Suprapubic skin (tissue), 4 donors: ENCODE results near the gene CXCR4. TPM values are rescaled to one million over a fixed set of nuclear protein-coding genes. Genes with fewer than 3 reads are reported as not detected.

Experiments
- DNase-seq, 2 donors: peaks; one replicate each; pipeline ENCODE4 v3.0.0-alpha.2; 2019; ENCODE audit warnings: low spot score in 2 of 2
- H3K27ac ChIP-seq: fragments of 200-600 bp; sonication (generic); one replicate; pipeline ENCODE4 v1.5.1; 2019
- H3K27me3 ChIP-seq: fragments of 200-600 bp; sonication (generic); one replicate; pipeline ENCODE4 v1.5.1; 2019
- H3K36me3 ChIP-seq: fragments of 200-600 bp; sonication (generic); one replicate; pipeline ENCODE4 v1.5.1; 2019
- H3K4me1 ChIP-seq: fragments of 200-600 bp; sonication (generic); one replicate; pipeline ENCODE4 v1.5.1; 2019
- H3K4me3 ChIP-seq: fragments of 200-600 bp; sonication (generic); one replicate; pipeline ENCODE4 v1.5.1; 2019; ENCODE audit warnings: mild to moderate bottlenecking
- H3K9me3 ChIP-seq: fragments of 200-600 bp; sonication (generic); one replicate; pipeline ENCODE4 v1.5.1; 2019
- EP300 ChIP-seq: sonication (generic); formaldehyde crosslinking; IDR thresholded peaks from one replicate; pipeline ENCODE4 v1.6.1; 2017; ENCODE audit warnings: antibody characterized with exemption
- POLR2A ChIP-seq, 2 donors: fragments of 450-650 bp; IDR thresholded peaks; one replicate each; pipeline ENCODE4 v1.6.1; 2017; ENCODE audit warnings: antibody characterized with exemption in 2 of 2, mild to moderate bottlenecking in 2 of 2, moderate library complexity in 2 of 2
- POLR2AphosphoS5 ChIP-seq, 3 donors: sonication (generic); formaldehyde crosslinking; IDR thresholded peaks; one replicate each; pipeline ENCODE4 v1.6.1; 2017; ENCODE audit warnings: antibody characterized with exemption in 3 of 3
- WGBS: methylation state at CpG from one replicate; pipeline ENCODE4 v1.1.5; 2018; 5-methylcytosine and 5-hydroxymethylcytosine counted together
- total RNA-seq, 4 donors: library from RNA; depleted of rRNA; stranded (reverse); fragments of >200 nt; gene quantifications; one replicate each; pipeline ENCODE4 v1.1.0, GENCODE V29; 2016
- TF ChIP-seq, protein P1 (sequence below), 2 donors: fragments of 200-600 bp in 1 of 2; fragments of 450-650 bp in 1 of 2; sonication (generic) in 1 of 2; IDR thresholded peaks; one replicate each; pipeline ENCODE4 v1.5.1; 2016 to 2019; ENCODE audit warnings: antibody characterized with exemption in 2 of 2, mild to moderate bottlenecking in 1 of 2, moderate library complexity in 1 of 2

CXCR4 gene
- total RNA-seq, 4 donors from 2014 or later = 5.1 to 6.8 (median 5.6) TPM

DNA sequence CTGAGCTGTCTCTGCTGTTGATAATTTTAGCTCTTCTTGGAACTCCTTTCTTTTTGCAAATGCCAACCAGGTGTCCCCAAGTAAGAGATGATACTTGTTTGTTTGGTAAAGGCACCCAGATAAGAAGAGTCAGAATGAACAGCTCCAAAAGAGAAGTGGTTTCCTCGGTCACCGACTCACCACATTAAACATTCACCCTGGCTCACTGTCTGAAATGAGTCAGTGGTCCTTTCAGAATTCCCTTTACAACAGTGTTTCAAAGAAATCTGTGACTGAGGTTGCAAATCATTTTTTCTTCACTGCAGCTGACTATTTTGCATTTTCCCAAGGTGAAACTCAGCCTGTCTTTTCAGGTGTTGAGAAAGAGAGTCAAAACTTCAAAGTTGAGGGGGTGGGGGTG is 16.2 kb upstream of the CXCR4 start:
- Histone ChIP-seq H3K4me1 (no peaks in the 10 kb centered on the region), H3K27ac (no peak overlapping the region), H3K4me3 (no peak overlapping the region), H3K36me3 (no peaks in the 10 kb centered on the region), H3K9me3 (no peaks in the 10 kb centered on the region), H3K27me3 (no peaks in the 10 kb centered on the region)
- 86% methylated on average over 2 of the region's 2 CpGs for WGBS
- DNase-seq = no peak
- TF ChIP-seq, protein P1, sequence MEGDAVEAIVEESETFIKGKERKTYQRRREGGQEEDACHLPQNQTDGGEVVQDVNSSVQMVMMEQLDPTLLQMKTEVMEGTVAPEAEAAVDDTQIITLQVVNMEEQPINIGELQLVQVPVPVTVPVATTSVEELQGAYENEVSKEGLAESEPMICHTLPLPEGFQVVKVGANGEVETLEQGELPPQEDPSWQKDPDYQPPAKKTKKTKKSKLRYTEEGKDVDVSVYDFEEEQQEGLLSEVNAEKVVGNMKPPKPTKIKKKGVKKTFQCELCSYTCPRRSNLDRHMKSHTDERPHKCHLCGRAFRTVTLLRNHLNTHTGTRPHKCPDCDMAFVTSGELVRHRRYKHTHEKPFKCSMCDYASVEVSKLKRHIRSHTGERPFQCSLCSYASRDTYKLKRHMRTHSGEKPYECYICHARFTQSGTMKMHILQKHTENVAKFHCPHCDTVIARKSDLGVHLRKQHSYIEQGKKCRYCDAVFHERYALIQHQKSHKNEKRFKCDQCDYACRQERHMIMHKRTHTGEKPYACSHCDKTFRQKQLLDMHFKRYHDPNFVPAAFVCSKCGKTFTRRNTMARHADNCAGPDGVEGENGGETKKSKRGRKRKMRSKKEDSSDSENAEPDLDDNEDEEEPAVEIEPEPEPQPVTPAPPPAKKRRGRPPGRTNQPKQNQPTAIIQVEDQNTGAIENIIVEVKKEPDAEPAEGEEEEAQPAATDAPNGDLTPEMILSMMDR (IDR thresholded peaks at IDR 0.05) = no peak
- TF ChIP-seq POLR2AphosphoS5 (IDR thresholded peaks at IDR 0.05) (no peak), EP300 (no peak), POLR2A (IDR thresholded peaks at IDR 0.05) (no peak)

DNA sequence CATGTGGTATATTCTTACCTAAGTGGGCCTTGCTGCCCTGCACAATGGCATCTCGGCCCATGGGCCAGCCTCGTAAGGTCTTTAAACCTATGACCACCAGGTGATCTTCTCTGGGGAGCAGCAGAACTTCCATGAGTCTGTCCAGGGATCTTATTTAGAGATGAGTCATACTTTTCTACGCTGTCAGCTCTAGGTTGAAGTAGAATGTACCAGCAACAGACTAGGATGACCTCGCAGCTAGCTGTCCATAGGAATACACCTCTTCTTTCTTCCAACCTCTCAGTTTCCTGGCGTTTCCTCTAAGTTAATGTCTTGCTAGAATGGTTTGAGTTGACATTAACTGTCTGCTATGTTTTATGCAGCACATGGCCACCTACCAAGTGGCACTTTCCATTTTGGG is 15.6 kb upstream of the CXCR4 start:
- no peaks in the 10 kb centered on the region for H3K4me1 ChIP-seq
- H3K4me3 ChIP-seq = no peak overlapping the region
- WGBS = 89% methylated on average over 5 of the region's 5 CpGs
- H3K27me3 ChIP-seq = no peaks in the 10 kb centered on the region
- no peaks in the 10 kb centered on the region for H3K9me3 ChIP-seq
- no peak for DNase-seq
- TF ChIP-seq EP300 (no peak), POLR2AphosphoS5 (IDR thresholded peaks at IDR 0.05) (no peak), POLR2A (IDR thresholded peaks at IDR 0.05) (no peak)
- TF ChIP-seq, protein P1 (IDR thresholded peaks at IDR 0.05) = no peak
- no peaks in the 10 kb centered on the region for H3K36me3 ChIP-seq
- no peak overlapping the region for H3K27ac ChIP-seq

DNA sequence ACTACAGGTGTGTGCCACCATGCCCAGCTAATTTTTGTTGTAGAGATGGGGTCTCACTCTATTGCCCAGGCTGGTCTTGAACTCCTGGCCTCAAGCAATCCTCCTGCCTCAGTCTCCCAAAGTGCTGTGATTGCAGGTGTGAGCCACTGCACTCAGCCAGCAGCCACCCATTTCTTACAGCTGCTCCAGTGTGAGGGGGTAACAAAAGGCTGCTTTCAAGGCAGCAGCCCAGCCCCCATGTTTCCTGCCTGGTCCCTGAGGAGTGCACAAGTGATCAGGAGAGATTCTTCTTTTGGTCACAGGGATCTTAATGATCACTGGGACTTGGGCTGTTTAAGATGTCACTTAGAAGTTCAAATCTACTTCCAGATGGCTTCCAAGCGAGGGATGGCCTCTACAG is 15.2 kb upstream of the CXCR4 start:
- Histone ChIP-seq H3K27me3 (no peaks in the 10 kb centered on the region), H3K36me3 (no peaks in the 10 kb centered on the region), H3K27ac (no peak overlapping the region), H3K4me3 (no peak overlapping the region), H3K4me1 (no peaks in the 10 kb centered on the region), H3K9me3 (no peaks in the 10 kb centered on the region)
- TF ChIP-seq POLR2AphosphoS5 (IDR thresholded peaks at IDR 0.05) (no peak), EP300 (no peak), POLR2A (IDR thresholded peaks at IDR 0.05) (no peak)
- TF ChIP-seq, protein P1 (IDR thresholded peaks at IDR 0.05) = no peak
- no peak for DNase-seq
- no CpG with 5 or more reads among the region's 1 CpG for WGBS

DNA sequence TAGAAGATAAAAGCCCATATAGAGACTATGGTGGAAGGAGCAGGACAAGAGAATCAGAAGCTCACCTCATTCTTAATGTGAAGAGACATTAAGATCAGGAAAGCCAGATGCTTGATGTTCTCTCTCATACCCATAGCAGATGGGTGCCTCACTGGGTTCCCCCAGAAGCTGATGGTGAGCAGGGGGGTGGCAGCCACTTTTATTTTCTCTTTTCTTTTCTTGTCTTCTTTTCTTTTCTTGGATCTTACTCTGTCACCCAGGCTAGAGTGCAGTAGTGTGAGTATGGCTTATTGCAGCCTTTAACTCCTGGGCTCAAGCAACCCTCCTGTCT is 14.8 kb upstream of the CXCR4 start:
- H3K27ac ChIP-seq = no peak overlapping the region
- no peak for TF ChIP-seq POLR2A (IDR thresholded peaks at IDR 0.05)
- no peak for TF ChIP-seq EP300
- TF ChIP-seq, protein P1 (IDR thresholded peaks at IDR 0.05) = no peak
- TF ChIP-seq POLR2AphosphoS5 (IDR thresholded peaks at IDR 0.05) = no peak
- DNase-seq = no peak
- H3K4me1 ChIP-seq = no peaks in the 10 kb centered on the region
- H3K9me3 ChIP-seq = no peaks in the 10 kb centered on the region
- no peak overlapping the region for H3K4me3 ChIP-seq
- peaks cover 1% of the 10 kb centered on the region for H3K27me3 ChIP-seq
- H3K36me3 ChIP-seq = no peaks in the 10 kb centered on the region

DNA sequence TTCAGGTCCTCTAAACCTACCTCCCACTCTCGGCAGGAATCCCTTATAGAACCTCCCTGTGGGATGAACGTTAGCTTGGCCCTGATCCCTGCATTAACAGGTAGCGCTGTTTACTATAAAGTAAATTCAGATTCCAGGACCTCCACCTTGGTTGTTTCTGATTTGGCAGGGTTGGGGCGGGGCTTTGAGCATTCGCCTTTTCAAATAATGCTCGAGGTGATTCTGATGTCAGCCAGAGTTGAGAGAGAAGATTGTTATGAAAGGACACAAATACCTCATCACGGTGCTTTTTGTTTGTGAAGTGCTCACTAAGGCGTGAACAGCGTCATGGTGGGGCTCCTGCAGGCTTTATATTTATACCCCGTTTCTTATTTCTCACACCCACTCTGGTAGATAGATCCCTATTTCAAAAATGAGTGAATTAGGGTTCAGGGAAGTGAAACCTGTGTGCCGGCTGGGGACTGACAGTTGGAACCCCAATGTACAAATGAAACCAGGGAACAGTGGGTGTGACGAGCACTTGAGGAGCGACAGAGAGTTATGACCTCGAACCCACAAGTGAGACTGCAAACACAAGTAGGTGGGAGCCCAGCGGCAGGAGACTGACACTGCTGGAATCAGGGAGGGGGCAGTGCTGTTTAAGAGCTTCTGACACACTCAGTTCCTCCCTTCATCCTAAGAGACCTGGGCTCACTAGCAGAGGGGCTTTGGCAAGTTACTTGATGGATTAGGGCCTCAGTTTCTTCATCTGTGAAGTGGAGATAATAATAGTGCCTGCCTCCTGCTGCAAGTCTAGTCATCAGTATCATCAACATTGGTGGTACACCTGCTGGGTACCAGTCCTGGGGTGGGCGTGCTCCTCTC is 14.2 kb upstream of the CXCR4 start:
- peaks cover 7% of the 10 kb centered on the region for H3K27me3 ChIP-seq
- peak overlapping the region; percentile 29 for H3K27ac ChIP-seq
- H3K4me1 ChIP-seq = no peaks in the 10 kb centered on the region
- H3K4me3 ChIP-seq = no peak overlapping the region
- TF ChIP-seq, protein P1 (IDR thresholded peaks at IDR 0.05) = no peak
- TF ChIP-seq POLR2A (IDR thresholded peaks at IDR 0.05) = peak in 1 of 2 donors; percentile 16
- 60% methylated on average over 16 of the region's 16 CpGs for WGBS
- no peak for DNase-seq
- H3K36me3 ChIP-seq = no peaks in the 10 kb centered on the region
- H3K9me3 ChIP-seq = no peaks in the 10 kb centered on the region
